ENCODE results near the gene EXD3.

DNA sequence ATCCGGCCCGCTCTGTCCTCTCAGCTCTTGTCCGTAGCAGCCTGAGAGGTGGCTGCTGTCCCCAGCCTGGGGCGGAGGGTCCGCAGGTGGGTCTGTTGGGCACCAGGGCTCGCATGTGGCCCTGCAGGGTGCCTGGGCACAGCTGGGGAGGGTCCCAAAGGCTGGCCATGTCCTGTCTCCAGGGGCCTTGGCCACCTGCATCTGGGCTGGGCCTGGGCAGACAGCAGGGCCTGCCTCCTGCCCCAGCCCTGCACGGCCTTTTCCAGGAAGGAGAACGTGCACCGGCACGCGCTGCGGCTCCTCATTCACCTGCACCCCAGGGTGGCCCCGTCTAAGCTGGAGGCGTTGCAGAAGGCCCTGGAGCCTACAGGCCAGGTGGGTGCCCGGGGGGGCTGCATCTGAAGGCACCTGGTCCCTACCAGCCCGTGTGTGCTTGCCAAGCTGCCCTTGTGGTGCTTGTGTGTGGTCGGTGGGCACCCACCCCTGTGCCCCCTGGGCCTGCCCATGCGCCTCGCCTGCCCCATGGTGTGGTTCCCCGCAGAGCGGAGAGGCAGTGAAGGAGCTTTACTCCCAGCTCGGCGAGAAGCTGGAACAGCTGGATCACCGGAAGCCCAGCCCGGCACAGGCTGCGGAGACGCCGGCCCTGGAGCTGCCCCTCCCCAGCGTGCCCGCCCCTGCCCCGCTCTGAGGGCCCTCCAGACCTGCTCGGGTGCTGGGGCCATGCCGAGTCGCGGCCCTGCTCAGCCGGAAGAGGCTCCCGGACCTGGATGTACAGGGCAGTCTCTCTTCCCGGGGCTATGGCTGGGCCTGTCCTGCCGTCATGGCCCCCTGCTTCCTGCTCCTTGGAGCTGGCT lies 150.5 kb downstream of the EXD3 start:
- TF ChIP-seq, protein P1, sequence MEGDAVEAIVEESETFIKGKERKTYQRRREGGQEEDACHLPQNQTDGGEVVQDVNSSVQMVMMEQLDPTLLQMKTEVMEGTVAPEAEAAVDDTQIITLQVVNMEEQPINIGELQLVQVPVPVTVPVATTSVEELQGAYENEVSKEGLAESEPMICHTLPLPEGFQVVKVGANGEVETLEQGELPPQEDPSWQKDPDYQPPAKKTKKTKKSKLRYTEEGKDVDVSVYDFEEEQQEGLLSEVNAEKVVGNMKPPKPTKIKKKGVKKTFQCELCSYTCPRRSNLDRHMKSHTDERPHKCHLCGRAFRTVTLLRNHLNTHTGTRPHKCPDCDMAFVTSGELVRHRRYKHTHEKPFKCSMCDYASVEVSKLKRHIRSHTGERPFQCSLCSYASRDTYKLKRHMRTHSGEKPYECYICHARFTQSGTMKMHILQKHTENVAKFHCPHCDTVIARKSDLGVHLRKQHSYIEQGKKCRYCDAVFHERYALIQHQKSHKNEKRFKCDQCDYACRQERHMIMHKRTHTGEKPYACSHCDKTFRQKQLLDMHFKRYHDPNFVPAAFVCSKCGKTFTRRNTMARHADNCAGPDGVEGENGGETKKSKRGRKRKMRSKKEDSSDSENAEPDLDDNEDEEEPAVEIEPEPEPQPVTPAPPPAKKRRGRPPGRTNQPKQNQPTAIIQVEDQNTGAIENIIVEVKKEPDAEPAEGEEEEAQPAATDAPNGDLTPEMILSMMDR (conservative IDR thresholded peaks at IDR 0.05; ENCODE audit: low read depth, low read length) = no peak
- TF ChIP-seq RFX5 (IDR thresholded peaks at IDR 0.05; ENCODE audit: low read depth, low read length) = no peak
- TF ChIP-seq MAFK (IDR thresholded peaks at IDR 0.05; ENCODE audit: low read depth, low read length) = no peak
- no peak for TF ChIP-seq POLR2A (IDR thresholded peaks at IDR 0.05; ENCODE audit: low read depth, low read length)
- no peak for TF ChIP-seq SMC3 (IDR thresholded peaks at IDR 0.05; ENCODE audit: low read depth, low read length)

Measured in IMR-90 (cell line).